ENCODE results near the gene PLEKHA4.

DNA sequence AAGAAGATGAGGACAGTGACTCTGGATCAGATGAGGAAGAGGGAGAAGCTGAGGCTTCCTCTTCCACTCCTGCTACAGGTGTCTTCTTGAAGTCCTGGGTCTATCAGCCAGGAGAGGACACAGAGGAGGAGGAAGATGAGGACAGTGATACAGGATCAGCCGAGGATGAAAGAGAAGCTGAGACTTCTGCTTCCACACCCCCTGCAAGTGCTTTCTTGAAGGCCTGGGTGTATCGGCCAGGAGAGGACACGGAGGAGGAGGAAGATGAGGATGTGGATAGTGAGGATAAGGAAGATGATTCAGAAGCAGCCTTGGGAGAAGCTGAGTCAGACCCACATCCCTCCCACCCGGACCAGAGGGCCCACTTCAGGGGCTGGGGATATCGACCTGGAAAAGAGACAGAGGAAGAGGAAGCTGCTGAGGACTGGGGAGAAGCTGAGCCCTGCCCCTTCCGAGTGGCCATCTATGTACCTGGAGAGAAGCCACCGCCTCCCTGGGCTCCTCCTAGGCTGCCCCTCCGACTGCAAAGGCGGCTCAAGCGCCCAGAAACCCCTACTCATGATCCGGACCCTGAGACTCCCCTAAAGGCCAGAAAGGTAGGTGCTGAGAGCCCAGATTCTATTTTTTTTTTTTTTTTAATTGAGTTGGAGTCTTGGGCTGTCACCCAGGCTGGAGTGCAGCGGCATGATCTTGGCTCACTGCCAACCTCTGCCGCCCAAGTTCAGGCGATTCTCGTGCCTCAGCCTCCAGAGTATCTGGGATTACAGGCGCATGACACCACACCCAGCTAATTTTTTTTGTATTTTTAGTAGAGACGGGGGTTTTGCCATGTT lies 6.1 kb upstream of the PLEKHA4 start:
- TF ChIP-seq, protein P1, sequence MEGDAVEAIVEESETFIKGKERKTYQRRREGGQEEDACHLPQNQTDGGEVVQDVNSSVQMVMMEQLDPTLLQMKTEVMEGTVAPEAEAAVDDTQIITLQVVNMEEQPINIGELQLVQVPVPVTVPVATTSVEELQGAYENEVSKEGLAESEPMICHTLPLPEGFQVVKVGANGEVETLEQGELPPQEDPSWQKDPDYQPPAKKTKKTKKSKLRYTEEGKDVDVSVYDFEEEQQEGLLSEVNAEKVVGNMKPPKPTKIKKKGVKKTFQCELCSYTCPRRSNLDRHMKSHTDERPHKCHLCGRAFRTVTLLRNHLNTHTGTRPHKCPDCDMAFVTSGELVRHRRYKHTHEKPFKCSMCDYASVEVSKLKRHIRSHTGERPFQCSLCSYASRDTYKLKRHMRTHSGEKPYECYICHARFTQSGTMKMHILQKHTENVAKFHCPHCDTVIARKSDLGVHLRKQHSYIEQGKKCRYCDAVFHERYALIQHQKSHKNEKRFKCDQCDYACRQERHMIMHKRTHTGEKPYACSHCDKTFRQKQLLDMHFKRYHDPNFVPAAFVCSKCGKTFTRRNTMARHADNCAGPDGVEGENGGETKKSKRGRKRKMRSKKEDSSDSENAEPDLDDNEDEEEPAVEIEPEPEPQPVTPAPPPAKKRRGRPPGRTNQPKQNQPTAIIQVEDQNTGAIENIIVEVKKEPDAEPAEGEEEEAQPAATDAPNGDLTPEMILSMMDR (IDR thresholded peaks at IDR 0.05) = no peak
- TF ChIP-seq POLR2A (IDR thresholded peaks at IDR 0.05) (no peak), POLR2AphosphoS5 (IDR thresholded peaks at IDR 0.05) (peak in 3 of 4 donors; percentile 2 to 46 (median 46))
